A549 (cell line): Measurements from ENCODE around the gene ENPEP. TPM values are rescaled to one million over a fixed set of nuclear protein-coding genes. Genes with fewer than 3 reads are reported as not detected.
"Not testable (repeated sequence)": the region's sequence is repeated elsewhere in the genome, so short reads cannot be mapped to it uniquely, and the experiment has no call there.

Experiments
- ATAC-seq, 2 experiments: fragments of 200-7000 bp in 1 of 2; fragments of >200 bp in 1 of 2; cut with Nextera tagmentation in 1 of 2; cut with Tn5 transposase in 1 of 2; 3 replicates each; pipeline versions ENCODE4 v1.8.0 to v1.9.1; 2018 to 2020; ENCODE audit warnings: mild to moderate bottlenecking in 1 of 2, moderate library complexity in 1 of 2
- CTCF ChIA-PET: fragments of 300-600 bp; sonication (Branson Sonifier 250); formaldehyde crosslinking; extraction: SDS; loops from one replicate; lab custom pipeline; 2021; ENCODE audit warnings: antibody characterized with exemption, inconsistent platforms; lab: Yijun Ruan, JAX
- POLR2A ChIA-PET: fragments of 350-600 bp; formaldehyde crosslinking; extraction: SDS; loops from one replicate; lab custom pipeline; 2021; ENCODE audit warnings: antibody characterized with exemption, inconsistent platforms; lab: Yijun Ruan, JAX
- DNase-seq, 2 experiments: peaks; one replicate each; pipeline versions ENCODE4 v3.0.0 to v3.0.0-alpha.2; 2011 to 2016; ENCODE audit warnings: low read depth in 1 of 2, low spot score in 1 of 2
- FAIRE-seq: peaks from 2 replicates; lab custom pipeline; 2011; peaks lifted over from hg19 to GRCh38; lab: Jason Lieb, UNC
- H3K27ac ChIP-seq, 2 experiments: fragments of >200 bp; sonication (Bioruptor Twin); formaldehyde crosslinking; 3 replicates each; pipeline ENCODE4 v1.5.1; 2016 to 2017
- H3K4me1 ChIP-seq: fragments of >200 bp; sonication (Bioruptor Twin); formaldehyde crosslinking; 3 replicates; pipeline ENCODE4 v1.6.1; 2016
- H3K4me2 ChIP-seq: fragments of >200 bp; sonication (Bioruptor Twin); formaldehyde crosslinking; 3 replicates; pipeline ENCODE4 v1.6.1; 2016
- H3K4me3 ChIP-seq: fragments of >200 bp; sonication (Bioruptor Twin); formaldehyde crosslinking; 3 replicates; pipeline ENCODE4 v1.5.1; 2016
- H3K9me3 ChIP-seq: fragments of >200 bp; sonication (Bioruptor Twin); formaldehyde crosslinking; 3 replicates; pipeline ENCODE4 v1.6.1; 2016
- CBX2 ChIP-seq: fragments of 200-600 bp; sonication (generic); IDR thresholded peaks from 2 replicates; pipeline ENCODE4 v1.6.1; 2016; ENCODE audit warnings: low read depth, mild to moderate bottlenecking, borderline replicate concordance
- CBX8 ChIP-seq: fragments of 200-600 bp; sonication (generic); IDR thresholded peaks from 2 replicates; pipeline ENCODE4 v1.6.1; 2016
- CEBPB ChIP-seq, 2 experiments: fragments of >200 bp in 1 of 2; sonication (Bioruptor Twin) in 1 of 2; formaldehyde crosslinking in 1 of 2; IDR thresholded peaks; 2 replicates each; pipeline ENCODE4 v1.6.1; 2012 to 2016
- CHD2 ChIP-seq: fragments of 150-350 bp; IDR thresholded peaks from 2 replicates; pipeline ENCODE4 v1.6.1; 2014; ENCODE audit warnings: low read length; ENCODE audit not compliant: partially characterized antibody
- EHMT2 ChIP-seq: fragments of 200-600 bp; sonication (generic); IDR thresholded peaks from 2 replicates; pipeline ENCODE4 v1.6.1; 2016; ENCODE audit warnings: antibody characterized with exemption, low read depth, mild to moderate bottlenecking, moderate library complexity
- EP300 ChIP-seq, 2 experiments: fragments of >200 bp; sonication (Bioruptor Twin); formaldehyde crosslinking; IDR thresholded peaks; 2 replicates in 1 of 2; 3 replicates in 1 of 2; pipeline ENCODE4 v1.6.1; 2016 to 2017
- HOXB13 ChIP-seq: fragments of 250-450 bp; sonication (Bioruptor Pico); IDR thresholded peaks from 2 replicates; pipeline ENCODE4 v1.5.0; 2020; ENCODE audit warnings: low read depth, mild to moderate bottlenecking, moderate library complexity
- JUN ChIP-seq, 2 experiments: fragments of >200 bp; sonication (Bioruptor Twin); formaldehyde crosslinking; IDR thresholded peaks; 2 replicates in 1 of 2; 3 replicates in 1 of 2; pipeline ENCODE4 v1.6.1; 2016 to 2017
- JUNB ChIP-seq: fragments of >200 bp; sonication (Bioruptor Twin); formaldehyde crosslinking; IDR thresholded peaks from 2 replicates; pipeline ENCODE4 v1.6.1; 2016
- KDM5A ChIP-seq: fragments of 200-600 bp; sonication (generic); IDR thresholded peaks from 2 replicates; pipeline ENCODE4 v1.6.1; 2016; ENCODE audit warnings: antibody characterized with exemption, mild to moderate bottlenecking
- MAFK ChIP-seq: fragments of 450-650 bp; IDR thresholded peaks from 2 replicates; pipeline ENCODE4 v1.6.1; 2014; ENCODE audit not compliant: partially characterized antibody
- MAZ ChIP-seq: fragments of 150-350 bp; IDR thresholded peaks from 2 replicates; pipeline ENCODE4 v1.6.1; 2014; ENCODE audit warnings: antibody characterized with exemption, low read depth, low read length, borderline replicate concordance
- NFE2L2 ChIP-seq: fragments of 150-350 bp; conservative IDR thresholded peaks from 2 replicates; pipeline ENCODE4 v1.6.1; 2014; ENCODE audit warnings: low read length
- NR3C1 ChIP-seq: fragments of >200 bp; sonication (Bioruptor Twin); formaldehyde crosslinking; IDR thresholded peaks from 3 replicates; pipeline ENCODE4 v1.6.1; 2017
- PHF8 ChIP-seq: fragments of 200-600 bp; sonication (generic); IDR thresholded peaks from 2 replicates; pipeline ENCODE4 v1.6.1; 2016; ENCODE audit warnings: low read depth, mild to moderate bottlenecking, antibody characterized with exemption, moderate library complexity, borderline replicate concordance
- SREBF2 ChIP-seq: fragments of 450-650 bp; IDR thresholded peaks from 2 replicates; pipeline ENCODE4 v1.6.1; 2014; ENCODE audit warnings: mild to moderate bottlenecking, moderate library complexity
- TFCP2L1 ChIP-seq: fragments of 250-450 bp; sonication (Bioruptor Pico); IDR thresholded peaks from 2 replicates; pipeline ENCODE4 v1.5.0; 2021; ENCODE audit warnings: mild to moderate bottlenecking
- ZSCAN20 ChIP-seq: fragments of 250-450 bp; sonication (Bioruptor Pico); IDR thresholded peaks from 2 replicates; pipeline ENCODE4 v1.8.0; 2022; ENCODE audit warnings: mild to moderate bottlenecking, moderate library complexity
- WGBS: methylation state at CpG from one replicate; pipeline ENCODE4 v1.1.6; 2017; ENCODE audit errors: missing lambda C conversion rate; 5-methylcytosine and 5-hydroxymethylcytosine counted together
- polyA plus RNA-seq, 4 experiments: library from polyadenylated mRNA; depleted of rRNA in 3 of 4; stranded (reverse); fragments of >200 nt; fragmentation: RNase III in 1 of 4; extraction: RNeasy Plus Mini Kit Qiagen cat#74134 plus additional on column Dnase treatment in 1 of 4; gene quantifications; 2 replicates in 3 of 4; 3 replicates in 1 of 4; pipeline ENCODE4 v1.2.3, GENCODE V29; 2011 to 2017
- TF ChIP-seq, protein P1 (sequence below): IDR thresholded peaks from 2 replicates; pipeline ENCODE4 v1.6.1; 2012; ENCODE audit warnings: low read depth, borderline replicate concordance
- TF ChIP-seq, protein P2 (sequence below): fragments of 150-350 bp; IDR thresholded peaks from 2 replicates; pipeline ENCODE4 v1.6.1; 2014; ENCODE audit warnings: low read depth, mild to moderate bottlenecking, low read length
- TF ChIP-seq, protein P3 (sequence below): IDR thresholded peaks from 2 replicates; pipeline ENCODE4 v1.6.1; 2012
- TF ChIP-seq, protein P4 (sequence below): fragments of >200 bp; sonication (Bioruptor Twin); formaldehyde crosslinking; IDR thresholded peaks from 3 replicates; pipeline ENCODE4 v1.6.1; 2016

Gene ENPEP
- polyA plus RNA-seq, 2 of the 4 experiments (the other 2 are of a cell fraction) = 0.12 to 0.62 TPM

DNA sequence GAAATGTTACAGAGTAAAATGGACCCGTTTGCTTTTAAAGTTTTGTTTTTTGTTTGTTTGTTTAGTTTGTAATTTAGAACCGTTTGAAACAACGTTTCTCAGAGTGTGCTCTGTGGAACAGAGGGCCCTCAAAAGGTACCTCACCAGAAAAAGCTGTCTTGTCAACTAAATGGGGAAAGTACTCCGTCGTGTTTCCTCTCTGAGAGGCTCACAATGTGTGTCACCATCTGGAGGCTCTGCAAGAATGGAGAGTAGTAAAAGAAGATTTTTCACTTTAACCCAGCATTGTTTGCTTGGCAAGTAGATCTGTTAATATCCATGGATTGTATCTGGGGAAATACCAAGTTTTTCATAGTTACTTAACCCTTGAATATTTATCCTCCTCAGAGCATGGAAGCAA lies 1.5 kb upstream of the ENPEP start:
- DNase-seq (no peak), ATAC-seq (no peak), FAIRE-seq (no peak)
- CTCF ChIA-PET = no interaction called here
- TF ChIP-seq PHF8 (no peak), KDM5A (no peak), CHD2 (no peak), SREBF2 (no peak), HOXB13 (CRISPR knock-in tag) (no peak), EHMT2 (no peak), JUNB (no peak), EP300 (IDR thresholded peaks at IDR 0.05) (no peak)
- TF ChIP-seq, protein P1, sequence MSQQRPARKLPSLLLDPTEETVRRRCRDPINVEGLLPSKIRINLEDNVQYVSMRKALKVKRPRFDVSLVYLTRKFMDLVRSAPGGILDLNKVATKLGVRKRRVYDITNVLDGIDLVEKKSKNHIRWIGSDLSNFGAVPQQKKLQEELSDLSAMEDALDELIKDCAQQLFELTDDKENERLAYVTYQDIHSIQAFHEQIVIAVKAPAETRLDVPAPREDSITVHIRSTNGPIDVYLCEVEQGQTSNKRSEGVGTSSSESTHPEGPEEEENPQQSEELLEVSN = no peak
- TF ChIP-seq, protein P2, sequence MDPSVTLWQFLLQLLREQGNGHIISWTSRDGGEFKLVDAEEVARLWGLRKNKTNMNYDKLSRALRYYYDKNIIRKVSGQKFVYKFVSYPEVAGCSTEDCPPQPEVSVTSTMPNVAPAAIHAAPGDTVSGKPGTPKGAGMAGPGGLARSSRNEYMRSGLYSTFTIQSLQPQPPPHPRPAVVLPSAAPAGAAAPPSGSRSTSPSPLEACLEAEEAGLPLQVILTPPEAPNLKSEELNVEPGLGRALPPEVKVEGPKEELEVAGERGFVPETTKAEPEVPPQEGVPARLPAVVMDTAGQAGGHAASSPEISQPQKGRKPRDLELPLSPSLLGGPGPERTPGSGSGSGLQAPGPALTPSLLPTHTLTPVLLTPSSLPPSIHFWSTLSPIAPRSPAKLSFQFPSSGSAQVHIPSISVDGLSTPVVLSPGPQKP = no peak
- no peak overlapping the region for H3K4me2 ChIP-seq
- 35% methylated on average over 5 of the region's 5 CpGs for WGBS
- no peaks in the 10 kb centered on the region for H3K4me1 ChIP-seq
- no peak overlapping the region for H3K27ac ChIP-seq
- H3K9me3 ChIP-seq = no peaks in the 10 kb centered on the region
- H3K4me3 ChIP-seq = no peak overlapping the region
- POLR2A ChIA-PET = no interaction called here

DNA sequence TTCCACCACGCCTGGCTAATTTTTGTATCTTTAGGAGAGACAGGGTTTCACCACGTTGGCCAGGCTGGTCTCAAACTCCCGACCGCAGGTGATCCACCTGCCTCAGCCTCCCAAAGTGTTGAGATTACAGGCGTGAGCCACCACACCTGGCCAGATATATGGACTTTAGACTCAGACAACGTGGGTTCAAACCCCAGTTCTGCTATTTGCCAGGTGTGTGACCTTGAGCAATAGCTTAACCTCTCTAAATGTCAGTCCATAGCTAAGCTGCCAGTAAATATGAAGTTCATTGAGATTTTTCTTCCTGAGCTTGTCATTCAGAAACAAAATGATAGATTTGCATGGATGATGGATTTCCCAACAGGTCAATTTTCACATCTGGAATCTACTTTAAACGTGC lies 875 bp upstream of the ENPEP start:
- CTCF ChIA-PET = interaction anchor here (1.0 kb wide), 1 partner anchor 34 kb away, joined by 3 read pairs; no protein-coding TSS in a partner anchor
- H3K4me3 ChIP-seq, POLR2A ChIA-PET, H3K4me1 ChIP-seq, H3K9me3 ChIP-seq, DNase-seq, H3K27ac ChIP-seq, H3K4me2 ChIP-seq, ATAC-seq, FAIRE-seq: not testable (repeated sequence)
- 59% methylated on average over 6 of the region's 7 CpGs for WGBS

DNA sequence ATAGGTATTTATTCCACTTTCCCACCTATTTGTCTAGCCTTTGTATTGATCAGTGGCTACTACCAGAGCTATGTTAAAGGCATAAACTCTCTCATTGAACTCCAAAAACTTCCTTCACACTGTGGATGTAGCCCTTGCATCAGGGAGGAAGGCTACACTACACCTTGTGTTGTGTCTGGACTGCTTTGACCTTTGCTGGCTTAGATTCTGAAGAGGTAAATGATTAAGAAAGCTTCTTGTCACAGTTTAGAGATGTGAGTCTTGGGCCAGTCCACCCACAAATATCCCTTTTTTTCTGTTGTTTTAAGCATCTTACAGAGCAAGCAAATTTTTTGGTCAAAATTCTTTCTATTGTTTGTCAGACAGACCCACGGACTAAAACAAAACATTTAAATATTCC lies 1.9 kb downstream of the ENPEP start:
- no peak overlapping the region for H3K27ac ChIP-seq
- no peaks in the 10 kb centered on the region for H3K9me3 ChIP-seq
- DNase-seq (no peak), FAIRE-seq (no peak), ATAC-seq (no peak)
- TF ChIP-seq CEBPB (IDR thresholded peaks at IDR 0.05) (no peak), MAZ (no peak), CHD2 (no peak), NR3C1 (no peak), NFE2L2 (no peak), CBX8 (no peak), JUN (IDR thresholded peaks at IDR 0.05) (no peak), MAFK (no peak), CBX2 (no peak), TFCP2L1 (no peak), ZSCAN20 (CRISPR knock-in tag) (no peak)
- TF ChIP-seq, protein P3, sequence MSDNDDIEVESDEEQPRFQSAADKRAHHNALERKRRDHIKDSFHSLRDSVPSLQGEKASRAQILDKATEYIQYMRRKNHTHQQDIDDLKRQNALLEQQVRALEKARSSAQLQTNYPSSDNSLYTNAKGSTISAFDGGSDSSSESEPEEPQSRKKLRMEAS = no peak
- TF ChIP-seq, protein P4, sequence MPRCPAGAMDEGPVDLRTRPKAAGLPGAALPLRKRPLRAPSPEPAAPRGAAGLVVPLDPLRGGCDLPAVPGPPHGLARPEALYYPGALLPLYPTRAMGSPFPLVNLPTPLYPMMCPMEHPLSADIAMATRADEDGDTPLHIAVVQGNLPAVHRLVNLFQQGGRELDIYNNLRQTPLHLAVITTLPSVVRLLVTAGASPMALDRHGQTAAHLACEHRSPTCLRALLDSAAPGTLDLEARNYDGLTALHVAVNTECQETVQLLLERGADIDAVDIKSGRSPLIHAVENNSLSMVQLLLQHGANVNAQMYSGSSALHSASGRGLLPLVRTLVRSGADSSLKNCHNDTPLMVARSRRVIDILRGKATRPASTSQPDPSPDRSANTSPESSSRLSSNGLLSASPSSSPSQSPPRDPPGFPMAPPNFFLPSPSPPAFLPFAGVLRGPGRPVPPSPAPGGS = no peak
- WGBS = 27% methylated on average over 1 of the region's 1 CpG
- CTCF ChIA-PET = no interaction called here
- H3K4me1 ChIP-seq = no peaks in the 10 kb centered on the region
- H3K4me2 ChIP-seq = no peak overlapping the region
- no peak overlapping the region for H3K4me3 ChIP-seq
- POLR2A ChIA-PET = no interaction called here
